ENCODE data around the gene LBR. TPM values are rescaled to one million over a fixed set of nuclear protein-coding genes. Genes with fewer than 3 reads are reported as not detected.

LBR gene
- total RNA-seq, 4 donors from 2014 or later, result 33.1 to 46.7 (median 36.8) TPM

DNA sequence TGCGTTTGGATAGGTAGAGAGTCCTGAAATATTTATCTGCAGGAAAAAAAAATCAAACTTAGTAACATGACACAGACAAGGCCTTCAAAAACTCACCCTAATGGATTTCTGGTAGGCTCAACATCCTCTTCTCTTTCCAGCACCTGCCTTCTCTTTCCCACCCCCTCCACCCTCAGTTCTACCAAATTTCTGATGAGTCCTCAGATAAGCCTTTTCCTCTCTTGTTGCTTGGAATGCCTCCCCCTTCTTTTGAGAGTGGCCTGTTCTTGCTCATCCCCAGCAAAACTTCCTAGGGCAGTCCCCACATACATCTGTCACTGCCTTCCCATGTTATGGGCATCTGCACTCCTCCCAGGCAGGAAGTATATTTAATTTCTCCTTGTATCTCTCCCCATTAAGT lies 7.6 kb upstream of the LBR start:
- Histone ChIP-seq H3K27ac (no peak overlapping the region), H3K9me3 (no peaks in the 10 kb centered on the region), H3K4me3 (replicated peaks in 1 of 3) (no peak overlapping the region), H3K27me3 (no peaks in the 10 kb centered on the region), H3K4me1 (no peaks in the 10 kb centered on the region), H3K36me3 (no peaks in the 10 kb centered on the region)
- TF ChIP-seq, protein P1, sequence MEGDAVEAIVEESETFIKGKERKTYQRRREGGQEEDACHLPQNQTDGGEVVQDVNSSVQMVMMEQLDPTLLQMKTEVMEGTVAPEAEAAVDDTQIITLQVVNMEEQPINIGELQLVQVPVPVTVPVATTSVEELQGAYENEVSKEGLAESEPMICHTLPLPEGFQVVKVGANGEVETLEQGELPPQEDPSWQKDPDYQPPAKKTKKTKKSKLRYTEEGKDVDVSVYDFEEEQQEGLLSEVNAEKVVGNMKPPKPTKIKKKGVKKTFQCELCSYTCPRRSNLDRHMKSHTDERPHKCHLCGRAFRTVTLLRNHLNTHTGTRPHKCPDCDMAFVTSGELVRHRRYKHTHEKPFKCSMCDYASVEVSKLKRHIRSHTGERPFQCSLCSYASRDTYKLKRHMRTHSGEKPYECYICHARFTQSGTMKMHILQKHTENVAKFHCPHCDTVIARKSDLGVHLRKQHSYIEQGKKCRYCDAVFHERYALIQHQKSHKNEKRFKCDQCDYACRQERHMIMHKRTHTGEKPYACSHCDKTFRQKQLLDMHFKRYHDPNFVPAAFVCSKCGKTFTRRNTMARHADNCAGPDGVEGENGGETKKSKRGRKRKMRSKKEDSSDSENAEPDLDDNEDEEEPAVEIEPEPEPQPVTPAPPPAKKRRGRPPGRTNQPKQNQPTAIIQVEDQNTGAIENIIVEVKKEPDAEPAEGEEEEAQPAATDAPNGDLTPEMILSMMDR (IDR thresholded peaks at IDR 0.05), result no peak
- no peak for TF ChIP-seq POLR2A (IDR thresholded peaks at IDR 0.05)
- no peak for DNase-seq
- WGBS, 2 donors, result 95 to 98% methylated on average over 1 of the region's 1 CpG
- intact Hi-C loops (cut with DNase I), result no loop called here

DNA sequence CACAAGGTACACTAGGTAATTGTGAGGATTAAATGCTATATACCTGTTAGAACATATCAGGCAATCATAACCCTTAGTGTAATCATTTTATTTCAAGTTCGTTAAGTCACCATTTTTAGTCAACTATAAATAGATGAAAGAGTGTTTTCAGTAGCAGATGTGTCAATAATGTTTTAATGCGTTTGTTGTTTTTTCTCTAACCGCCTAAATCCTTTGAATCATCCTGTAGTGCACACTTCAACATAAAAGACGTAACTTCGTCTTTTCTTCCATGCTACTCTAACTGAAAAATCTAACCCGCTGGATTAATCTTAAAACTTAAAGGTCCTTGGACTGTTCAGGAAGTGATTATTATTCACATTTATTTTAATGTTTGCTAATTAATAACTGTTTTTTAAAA lies 7.2 kb upstream of the LBR start:
- DNase-seq, result no peak
- no peaks in the 10 kb centered on the region for H3K4me1 ChIP-seq
- H3K9me3 ChIP-seq, result no peaks in the 10 kb centered on the region
- intact Hi-C loops (cut with DNase I), result no loop called here
- no peaks in the 10 kb centered on the region for H3K36me3 ChIP-seq
- 79 to 87% methylated on average over 6 of the region's 6 CpGs for WGBS, 2 donors
- no peaks in the 10 kb centered on the region for H3K27me3 ChIP-seq
- no peak for TF ChIP-seq POLR2A (IDR thresholded peaks at IDR 0.05)
- TF ChIP-seq, protein P1 (IDR thresholded peaks at IDR 0.05), result no peak
- no peak overlapping the region for H3K27ac ChIP-seq
- no peak overlapping the region for H3K4me3 ChIP-seq (replicated peaks in 1 of 3)

DNA sequence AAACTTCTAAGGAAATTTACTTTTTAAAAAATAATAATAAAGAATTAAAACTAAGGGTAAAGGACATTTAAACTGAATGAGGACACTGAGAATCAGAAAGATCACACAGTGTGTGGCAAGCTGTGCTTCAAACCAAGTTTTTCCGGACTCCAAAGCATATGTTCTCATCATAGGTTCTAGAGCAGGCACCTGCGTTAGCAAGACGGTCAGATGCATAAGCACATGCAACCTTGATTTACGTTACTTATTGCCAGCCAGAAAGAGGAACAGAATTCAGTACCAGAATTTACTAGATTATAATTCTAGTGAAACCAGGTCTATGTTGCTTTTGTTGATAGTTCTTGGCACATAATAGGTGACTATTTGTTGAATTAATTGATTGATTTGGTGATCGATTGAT lies 6.2 kb upstream of the LBR start:
- H3K27me3 ChIP-seq, result no peaks in the 10 kb centered on the region
- no peaks in the 10 kb centered on the region for H3K36me3 ChIP-seq
- no peak for DNase-seq
- no peak for TF ChIP-seq POLR2A (IDR thresholded peaks at IDR 0.05)
- TF ChIP-seq, protein P1 (IDR thresholded peaks at IDR 0.05), result no peak
- H3K4me1 ChIP-seq, result peaks cover 0 to 2% of the 10 kb centered on the region in 2 donors
- 89 to 91% methylated on average over 5 of the region's 5 CpGs for WGBS, 2 donors
- intact Hi-C loops (cut with DNase I), result no loop called here
- H3K4me3 ChIP-seq (replicated peaks in 1 of 3), result no peak overlapping the region
- no peaks in the 10 kb centered on the region for H3K9me3 ChIP-seq
- H3K27ac ChIP-seq, result no peak overlapping the region

DNA sequence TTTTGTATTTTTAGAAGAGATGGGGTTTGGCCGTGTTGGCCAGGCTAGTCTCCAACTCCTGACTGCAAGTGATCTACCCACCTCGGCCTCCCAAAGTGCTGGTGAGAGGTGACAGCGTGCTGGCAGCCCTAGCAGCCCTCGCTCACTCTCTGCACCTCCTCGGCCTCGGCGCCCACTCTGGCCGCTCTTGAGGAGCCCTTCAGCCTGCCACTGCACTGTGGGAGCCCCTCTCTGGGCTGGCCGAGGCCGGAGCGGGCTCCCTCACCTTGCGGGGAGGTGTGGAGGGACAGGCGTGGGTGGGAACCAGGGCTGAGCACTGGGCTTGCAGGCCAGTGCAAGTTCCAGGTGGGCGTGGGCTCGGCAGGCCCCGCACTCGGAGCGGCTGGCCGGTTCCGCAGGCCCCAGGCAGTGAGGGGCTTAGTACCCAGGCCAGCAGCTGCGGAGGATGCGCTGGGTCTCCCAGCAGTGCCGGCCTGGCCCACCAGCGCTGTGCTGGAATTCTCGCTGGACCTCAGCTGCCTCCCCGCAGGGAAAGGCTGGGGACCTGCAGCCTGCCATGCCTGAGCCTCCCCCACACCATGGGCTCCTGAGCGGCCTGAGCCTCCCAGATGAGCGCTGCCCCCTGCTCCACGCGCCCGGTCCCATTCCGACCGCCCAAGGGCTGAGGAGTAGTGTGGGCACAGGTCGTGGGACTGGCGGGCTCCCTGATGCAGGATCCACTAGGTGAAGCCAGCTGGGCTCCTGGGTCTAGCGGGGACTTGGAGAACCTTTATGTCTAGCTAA lies 3.4 kb upstream of the LBR start:
- H3K27me3 ChIP-seq, result no peaks in the 10 kb centered on the region
- WGBS, 2 donors, result 96 to 99% methylated on average over 18 to 33 of the region's 36 CpGs
- H3K36me3 ChIP-seq, result no peaks in the 10 kb centered on the region
- DNase-seq, result no peak
- intact Hi-C loops (cut with DNase I), result no loop called here
- H3K4me3 ChIP-seq (replicated peaks in 1 of 3), result no peak overlapping the region
- peaks cover 5 to 16% of the 10 kb centered on the region in 2 donors for H3K4me1 ChIP-seq
- no peaks in the 10 kb centered on the region for H3K9me3 ChIP-seq
- TF ChIP-seq, protein P1 (IDR thresholded peaks at IDR 0.05), result no peak
- TF ChIP-seq POLR2A (IDR thresholded peaks at IDR 0.05), result no peak
- no peak overlapping the region for H3K27ac ChIP-seq

DNA sequence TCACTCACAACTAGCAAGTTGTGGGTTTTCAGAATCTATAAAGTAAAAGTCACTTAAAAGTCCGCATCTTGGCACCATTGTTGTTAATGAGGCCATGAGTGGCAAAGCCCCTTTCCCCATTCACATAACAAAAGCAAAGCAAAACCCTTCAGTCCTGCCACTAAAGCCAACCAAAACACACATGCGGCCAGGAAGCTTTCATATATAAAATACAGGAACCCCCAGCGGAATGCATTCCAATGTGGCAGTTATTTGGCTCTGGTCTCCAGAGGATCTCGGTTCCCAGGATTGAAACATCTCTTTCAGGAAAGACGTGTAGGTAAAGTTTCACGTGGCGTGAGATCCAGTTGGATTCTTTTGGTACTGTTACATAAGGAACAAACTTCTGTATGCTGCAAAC lies 2.5 kb upstream of the LBR start:
- peaks cover 7 to 23% of the 10 kb centered on the region in 2 donors for H3K4me1 ChIP-seq
- no peaks in the 10 kb centered on the region for H3K27me3 ChIP-seq
- TF ChIP-seq, protein P1 (IDR thresholded peaks at IDR 0.05), result no peak
- TF ChIP-seq POLR2A (IDR thresholded peaks at IDR 0.05), result no peak
- intact Hi-C loops (cut with DNase I), result no loop called here
- no peak overlapping the region for H3K4me3 ChIP-seq (replicated peaks in 1 of 3)
- H3K27ac ChIP-seq, result no peak overlapping the region
- 85 to 89% methylated on average over 7 of the region's 7 CpGs for WGBS, 2 donors
- no peak for DNase-seq
- H3K9me3 ChIP-seq, result no peaks in the 10 kb centered on the region
- H3K36me3 ChIP-seq, result no peaks in the 10 kb centered on the region

Measured in thyroid gland (tissue), 4 donors.